ENCODE measurements around the gene LCTL. TPM values are rescaled to one million over a fixed set of nuclear protein-coding genes. Genes with fewer than 3 reads are reported as not detected.

The LCTL gene
- total RNA-seq, 2 donors from 2014 or later = not detected

GRCh38 chr15:66570327-66570726 lies 4.5 kb upstream of the LCTL start:
- intact Hi-C loops (cut with DNase I, micrococcal nuclease) = no loop called here
- ATAC-seq (no peak), DNase-seq (no peak)

DNA sequence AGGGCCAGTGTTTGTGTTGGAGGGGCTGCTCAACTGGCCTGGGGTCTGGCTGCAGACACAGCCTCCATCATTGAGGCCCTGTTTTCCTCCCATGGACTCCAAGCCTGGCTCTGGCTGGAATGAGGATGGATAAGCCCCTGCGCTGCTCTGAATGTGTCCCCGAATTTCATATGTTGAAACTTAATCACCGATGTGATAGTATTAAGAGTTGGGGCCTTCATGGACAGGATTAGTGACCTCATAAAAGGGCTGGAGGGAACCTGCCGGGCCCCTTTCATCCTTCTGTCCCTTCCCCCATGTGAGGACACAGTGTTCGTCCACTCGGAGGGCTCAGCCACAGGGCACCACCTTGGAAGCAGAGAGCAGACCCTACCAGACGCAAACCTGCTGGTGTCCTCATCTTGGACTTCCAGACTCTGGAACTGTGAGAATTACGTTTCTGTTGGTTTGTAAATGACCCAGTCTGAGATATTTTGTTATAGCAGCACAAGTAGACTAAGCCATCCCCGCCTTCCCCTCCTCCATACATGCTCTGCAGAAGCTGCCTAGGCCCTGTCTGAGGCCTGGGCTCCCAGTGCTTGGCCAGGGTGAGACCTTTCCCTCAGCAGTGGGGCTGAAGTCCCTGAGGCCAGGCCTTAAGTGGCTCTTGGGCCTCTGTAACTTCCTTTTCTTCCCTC lies 3.8 kb upstream of the LCTL start:
- DNase-seq (no peak), ATAC-seq (no peak)
- intact Hi-C loops (cut with DNase I, micrococcal nuclease) = no loop called here

DNA sequence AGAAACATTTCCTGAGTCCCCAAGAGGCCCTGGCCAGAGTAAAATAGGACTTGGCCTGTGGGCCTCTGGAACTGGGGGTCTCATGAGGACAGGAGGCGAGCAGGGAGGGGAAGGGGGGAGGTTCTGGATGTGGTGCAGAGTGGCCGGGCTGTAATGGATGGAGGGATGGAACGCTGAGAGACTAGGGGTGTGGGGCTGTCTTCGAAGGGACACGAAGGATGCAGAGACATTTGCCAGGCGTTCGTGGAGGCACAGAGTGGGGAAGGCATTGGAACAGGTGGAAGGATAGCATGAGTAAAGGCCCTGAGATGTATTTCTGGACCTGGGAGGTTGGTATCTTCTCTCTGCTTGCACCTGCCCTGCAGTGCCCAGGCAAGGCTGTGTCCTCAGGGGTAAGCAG lies 2.1 kb upstream of the LCTL start:
- DNase-seq = no peak
- ATAC-seq = no peak
- intact Hi-C loops (cut with DNase I, micrococcal nuclease) = no loop called here

- DNase-seq = peak; percentile 38 to 70
- intact Hi-C loops (cut with DNase I, micrococcal nuclease) = no loop called here
- ATAC-seq = peak; percentile 75
Observed at GRCh38 chr15:66566963-66567531, 1.2 kb upstream of the LCTL start.

DNA sequence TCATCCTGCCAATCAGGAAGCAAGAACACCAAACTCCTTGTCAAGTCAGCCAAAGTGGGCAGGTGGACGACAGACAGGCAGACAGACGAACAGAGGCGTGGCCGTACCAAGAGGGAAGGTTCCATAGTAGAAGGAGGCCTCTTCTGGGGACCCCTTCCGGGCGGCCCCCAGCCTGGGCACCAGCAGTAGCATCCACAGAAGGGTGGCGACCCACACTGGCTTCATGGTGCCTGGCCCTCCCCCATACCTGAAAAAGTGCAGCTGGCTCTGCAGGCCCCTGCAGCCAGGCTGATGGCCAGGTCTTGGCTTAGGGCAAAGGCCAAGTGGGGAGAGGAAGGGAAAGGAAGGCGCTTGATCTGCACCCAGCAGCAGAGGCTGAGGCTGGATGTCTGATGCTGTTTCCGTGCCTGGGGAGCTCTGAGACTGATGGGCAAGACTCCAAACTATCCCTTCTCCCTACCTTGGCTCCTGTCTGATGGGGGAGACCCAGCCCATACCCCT lies 607 bp downstream of the LCTL start:
- intact Hi-C loops (cut with DNase I, micrococcal nuclease) = no loop called here
- DNase-seq (no peak), ATAC-seq (no peak)

- no peak for DNase-seq
- no peak for ATAC-seq
Observed at GRCh38 chr15:66564136-66565041, 1.4 kb downstream of the LCTL start.

DNA sequence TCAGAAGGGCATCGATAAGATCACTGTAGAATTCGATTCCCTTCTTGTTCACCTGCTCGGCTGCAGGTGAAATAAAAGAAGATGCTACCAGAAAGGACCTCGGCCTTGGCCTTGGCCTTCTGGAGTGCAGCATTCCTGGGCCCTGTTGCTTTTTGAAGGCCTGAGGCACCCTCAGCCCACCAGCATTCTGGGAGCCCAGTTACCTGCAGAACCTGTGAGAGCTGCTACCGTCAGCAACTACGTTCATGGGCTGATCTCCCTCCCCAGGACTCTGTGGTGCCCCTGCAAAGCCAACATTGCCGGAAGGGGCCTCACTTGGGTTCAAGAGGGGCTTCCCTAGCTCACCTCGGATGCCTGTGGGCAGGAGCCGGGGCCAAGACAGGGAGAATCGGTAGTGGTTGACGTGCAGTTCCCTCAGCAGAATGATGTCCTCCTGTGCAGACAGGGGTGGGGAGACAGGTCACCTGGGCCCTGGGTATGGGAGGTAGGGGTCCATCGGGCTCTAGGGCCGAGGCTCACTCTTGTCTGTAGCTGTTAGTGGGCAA lies 2.2 kb downstream of the LCTL start:
- intact Hi-C loops (cut with DNase I, micrococcal nuclease) = no loop called here
- ATAC-seq (no peak), DNase-seq (no peak)

More at GRCh38 chr15:66564136-66565041, 1.4 kb downstream of the LCTL start:
- intact Hi-C loops (cut with DNase I, micrococcal nuclease) = no loop called here

DNA sequence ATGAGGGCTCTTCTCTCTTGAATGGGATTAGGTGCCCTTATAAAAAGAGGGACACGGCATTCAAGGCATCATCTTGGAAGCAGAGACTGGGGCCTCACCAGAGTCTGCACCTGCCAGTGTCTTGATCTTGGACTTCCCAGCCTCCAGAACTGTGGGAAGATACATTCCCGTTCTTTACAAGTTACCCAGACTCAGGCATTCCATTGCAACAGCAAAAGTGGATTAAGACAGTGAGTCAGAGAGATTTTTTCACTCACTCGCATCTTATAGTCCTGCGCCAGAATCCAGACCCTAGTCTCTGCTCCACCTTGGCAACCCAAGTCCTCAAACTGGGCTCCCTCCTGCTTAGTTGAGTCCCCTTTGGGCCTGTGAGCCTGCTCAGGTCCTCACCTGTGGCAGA lies 2.7 kb downstream of the LCTL start:
- intact Hi-C loops (cut with DNase I, micrococcal nuclease) = no loop called here
- ATAC-seq (no peak), DNase-seq (no peak)

- no peak for DNase-seq
- ATAC-seq = no peak
- intact Hi-C loops (cut with DNase I, micrococcal nuclease) = no loop called here
Observed at GRCh38 chr15:66560856-66561525, 4.8 kb downstream of the LCTL start.

GRCh38 chr15:66558271-66558670 lies 7.5 kb downstream of the LCTL start:
- intact Hi-C loops (cut with DNase I, micrococcal nuclease) = no loop called here
- DNase-seq = no peak

GRCh38 chr15:66555685-66556084 lies 10.1 kb downstream of the LCTL start:
- intact Hi-C loops (cut with DNase I, micrococcal nuclease) = no loop called here
- ATAC-seq (no peak), DNase-seq (no peak)

More at GRCh38 chr15:66558271-66558670, 7.5 kb downstream of the LCTL start:
- ATAC-seq = no peak

GRCh38 chr15:66545255-66545654 lies 20.5 kb downstream of the LCTL start:
- no peak for DNase-seq
- ATAC-seq = no peak
- intact Hi-C loops (cut with DNase I, micrococcal nuclease) = no loop called here

DNA sequence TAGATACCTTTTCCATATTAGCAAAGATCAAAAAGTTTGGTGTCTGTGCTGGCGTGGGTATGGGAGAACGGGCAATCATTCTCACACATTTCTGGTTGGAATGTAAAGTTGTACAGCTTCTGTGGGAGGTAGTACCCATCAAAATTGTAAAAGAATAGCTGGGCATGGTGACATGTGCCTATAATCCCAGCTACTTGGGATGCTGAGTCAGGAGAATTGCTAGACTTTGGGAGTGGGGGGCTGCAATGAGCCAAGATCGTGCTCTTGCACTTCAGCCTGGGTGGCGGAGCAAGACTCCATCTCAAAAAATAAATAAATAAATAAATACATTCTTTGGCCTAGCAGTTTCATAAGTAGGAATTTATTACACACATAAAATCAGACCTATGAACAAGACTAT lies 22.9 kb downstream of the LCTL start:
- intact Hi-C loops (cut with DNase I, micrococcal nuclease) = no loop called here
- no peak for ATAC-seq
- DNase-seq = no peak

- DNase-seq = no peak
- ATAC-seq = no peak
- intact Hi-C loops (cut with DNase I, micrococcal nuclease) = no loop called here
Observed at GRCh38 chr15:66535056-66535455, 30.7 kb downstream of the LCTL start.

DNA sequence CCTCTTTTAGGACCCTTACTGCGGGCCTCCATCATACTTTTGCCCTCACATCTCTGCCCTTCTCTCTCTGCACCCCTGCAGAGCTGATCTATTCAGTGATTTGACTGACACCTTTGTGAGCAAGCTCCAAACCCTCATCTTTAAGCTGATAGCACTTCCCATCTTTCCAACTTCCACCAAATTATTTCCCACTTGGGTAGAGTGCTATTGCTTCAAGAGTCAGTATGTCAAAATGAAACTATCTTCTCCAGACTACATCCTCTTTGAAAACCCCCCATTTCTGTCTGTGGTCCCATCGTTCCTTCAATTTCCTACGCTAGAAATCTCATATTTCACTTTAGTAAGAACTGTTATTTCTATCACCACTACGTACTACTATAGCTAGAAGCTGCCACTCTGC lies 41.0 kb downstream of the LCTL start:
- intact Hi-C loops (cut with DNase I, micrococcal nuclease) = no loop called here
- ATAC-seq = no peak

DNA sequence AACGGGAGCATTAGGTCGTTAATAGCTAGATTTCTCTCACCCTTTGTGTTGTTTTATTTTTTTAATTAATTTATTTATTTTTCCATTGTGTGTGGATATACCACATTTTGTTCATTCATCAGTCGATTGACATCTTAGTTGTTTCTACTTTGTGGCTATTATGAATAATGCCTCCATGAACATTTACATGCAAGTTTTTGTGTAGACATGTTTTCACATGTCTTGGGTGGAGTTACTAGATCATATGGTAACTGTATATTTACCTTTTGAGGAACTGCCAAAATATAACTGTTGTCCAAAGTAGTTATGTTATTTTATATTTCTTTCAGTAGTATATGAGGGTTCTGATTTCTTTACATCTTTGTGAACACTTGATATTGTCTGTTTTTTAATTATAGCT lies 41.9 kb downstream of the LCTL start:
- ATAC-seq (no peak), DNase-seq (no peak)
- intact Hi-C loops (cut with DNase I, micrococcal nuclease) = no loop called here

More for the DNA sequence above, 41.0 kb downstream of the LCTL start:
- DNase-seq = no peak

DNA sequence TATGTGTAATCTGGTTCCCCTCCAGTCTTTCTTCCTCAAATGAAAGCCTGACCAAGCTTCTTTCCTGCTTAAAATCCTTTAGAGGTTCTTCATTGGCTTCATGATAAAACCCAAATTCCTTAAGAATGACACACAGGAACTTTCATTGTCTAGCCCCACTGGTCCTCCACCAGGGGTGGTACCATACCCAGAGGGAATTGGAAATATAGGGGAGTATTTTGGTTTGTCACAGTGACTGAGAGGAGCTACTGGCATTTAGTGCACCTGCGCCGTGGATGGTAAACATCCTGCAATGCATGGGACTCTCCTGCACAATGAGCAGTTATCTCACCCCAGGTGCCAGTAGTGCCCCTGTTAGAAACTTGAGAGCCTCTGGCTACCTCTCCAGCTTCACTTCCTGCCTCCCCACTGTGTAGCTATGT lies 49.9 kb downstream of the LCTL start:
- no peak for DNase-seq
- intact Hi-C loops (cut with DNase I, micrococcal nuclease) = no loop called here
- ATAC-seq = no peak

DNA sequence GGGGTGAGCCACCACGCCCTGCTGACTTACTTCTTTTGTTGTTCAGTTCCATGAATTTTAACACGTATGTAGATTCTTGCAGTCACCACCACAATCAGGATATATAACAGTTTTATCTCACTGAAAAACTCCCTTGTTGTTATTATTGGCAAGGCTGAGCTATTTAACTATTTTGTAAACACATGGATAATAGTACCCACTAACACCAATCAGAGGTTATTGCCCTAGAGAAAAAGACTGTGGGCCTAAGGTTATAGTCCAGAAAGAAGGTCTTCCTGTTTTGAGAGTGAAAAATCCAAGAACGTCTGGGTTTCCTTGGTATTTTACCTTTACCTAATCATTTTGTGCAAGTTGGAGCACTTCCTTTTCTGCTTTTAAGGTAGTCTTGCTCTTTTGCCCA lies 51.2 kb downstream of the LCTL start:
- no peak for ATAC-seq
- intact Hi-C loops (cut with DNase I, micrococcal nuclease) = no loop called here
- DNase-seq = no peak

DNA sequence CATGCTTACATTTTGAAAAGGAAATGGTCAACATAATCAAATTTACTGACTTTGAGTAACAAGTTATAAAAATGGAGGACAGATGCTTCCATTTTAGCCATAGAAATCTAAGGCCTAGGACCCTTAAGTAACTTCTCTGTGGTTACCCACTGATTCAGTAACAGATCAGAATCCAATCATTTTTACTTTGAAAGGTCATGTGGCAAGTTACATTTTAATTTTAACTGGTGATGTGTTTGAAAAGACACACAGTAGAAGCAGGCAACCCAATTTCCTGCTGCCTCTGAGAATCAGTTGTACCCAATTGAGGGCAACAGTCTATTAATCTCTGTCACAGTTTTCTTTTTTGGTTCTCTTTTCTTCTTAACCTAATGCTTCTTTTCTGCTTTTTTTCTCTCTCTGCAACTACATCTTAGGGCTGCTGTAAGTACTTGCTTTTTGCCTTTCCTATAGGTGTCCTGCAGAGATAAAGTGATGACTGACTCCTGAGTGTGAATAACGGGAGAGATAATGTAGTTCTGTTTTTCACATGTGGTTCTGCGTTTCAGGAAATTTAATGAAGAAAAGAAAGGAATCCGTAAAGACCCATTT lies 57.4 kb downstream of the LCTL start:
- no peak for DNase-seq
- no peak for ATAC-seq

More for the DNA sequence above, 57.4 kb downstream of the LCTL start:
- intact Hi-C loops (cut with DNase I, micrococcal nuclease) = no loop called here
